Progenitor cell of endocrine pancreas (in vitro differentiated cells): Measurements from ENCODE around the gene SPAG5. TPM values are rescaled to one million over a fixed set of nuclear protein-coding genes. Genes with fewer than 3 reads are reported as not detected.

ENCODE experiments used
- DNase-seq: peaks from one replicate; pipeline ENCODE4 v3.0.0; 2021; ENCODE audit warnings: low spot score; ENCODE audit not compliant: unreplicated experiment
- H3K27ac Mint-ChIP-seq: 2 replicates; pipeline ENCODE4 v1.8.0; 2021; ENCODE audit warnings: mild to moderate bottlenecking, moderate library complexity, mixed read lengths
- H3K27me3 Mint-ChIP-seq: 2 replicates; pipeline ENCODE4 v1.8.0; 2021; ENCODE audit warnings: mixed read lengths
- H3K36me3 Mint-ChIP-seq: 2 replicates; pipeline ENCODE4 v1.8.0; 2022; ENCODE audit warnings: mixed read lengths; ENCODE audit not compliant: insufficient read depth
- H3K4me1 Mint-ChIP-seq: 2 replicates; pipeline ENCODE4 v1.8.0; 2021; ENCODE audit warnings: low read depth, mixed read lengths
- H3K4me3 Mint-ChIP-seq: 2 replicates; pipeline ENCODE4 v1.8.0; 2021; ENCODE audit warnings: low read depth, mild to moderate bottlenecking, moderate library complexity, mixed read lengths
- H3K9me3 Mint-ChIP-seq: 2 replicates; pipeline ENCODE4 v1.8.0; 2021; ENCODE audit warnings: low read depth, mixed read lengths
- total RNA-seq: library from RNA; stranded (reverse); gene quantifications from 2 replicates; pipeline ENCODE4 v1.2.1, GENCODE V29; 2021
- TF ChIP-seq, protein P1 (sequence below): fragments of 200-600 bp; sonication (generic); IDR thresholded peaks from one replicate; pipeline ENCODE4 v1.5.0; 2021; ENCODE audit warnings: antibody characterized with exemption, mild to moderate bottlenecking; ENCODE audit not compliant: unreplicated experiment

SPAG5 gene
- total RNA-seq, 1 donor from 2014 or later = 69.4 TPM

DNA sequence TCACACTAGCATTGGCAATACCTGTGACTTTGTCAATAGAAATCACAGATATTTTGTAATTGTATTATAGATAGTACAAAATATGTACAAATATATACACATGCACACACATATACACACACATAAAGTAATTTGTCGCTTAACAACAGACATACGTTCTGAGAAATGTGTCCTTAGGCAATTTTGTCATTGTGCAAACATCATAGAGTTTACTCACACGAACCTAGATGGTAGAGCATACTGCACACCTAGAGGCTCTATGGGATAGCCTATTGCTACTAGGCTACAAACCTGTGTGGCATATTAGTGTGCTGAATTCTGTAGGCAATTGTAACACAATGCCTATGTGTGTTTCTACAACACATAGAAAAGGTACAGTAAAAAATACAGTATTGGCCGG, 57.4 kb downstream of the SPAG5 start:
- DNase-seq = no peak
- peaks cover 10% of the 10 kb centered on the region for H3K27me3 Mint-ChIP-seq
- H3K4me1 Mint-ChIP-seq = no peaks in the 10 kb centered on the region
- H3K9me3 Mint-ChIP-seq = no peaks in the 10 kb centered on the region
- no peaks in the 10 kb centered on the region for H3K36me3 Mint-ChIP-seq
- H3K4me3 Mint-ChIP-seq = no peak overlapping the region
- no peak overlapping the region for H3K27ac Mint-ChIP-seq
- TF ChIP-seq, protein P1, sequence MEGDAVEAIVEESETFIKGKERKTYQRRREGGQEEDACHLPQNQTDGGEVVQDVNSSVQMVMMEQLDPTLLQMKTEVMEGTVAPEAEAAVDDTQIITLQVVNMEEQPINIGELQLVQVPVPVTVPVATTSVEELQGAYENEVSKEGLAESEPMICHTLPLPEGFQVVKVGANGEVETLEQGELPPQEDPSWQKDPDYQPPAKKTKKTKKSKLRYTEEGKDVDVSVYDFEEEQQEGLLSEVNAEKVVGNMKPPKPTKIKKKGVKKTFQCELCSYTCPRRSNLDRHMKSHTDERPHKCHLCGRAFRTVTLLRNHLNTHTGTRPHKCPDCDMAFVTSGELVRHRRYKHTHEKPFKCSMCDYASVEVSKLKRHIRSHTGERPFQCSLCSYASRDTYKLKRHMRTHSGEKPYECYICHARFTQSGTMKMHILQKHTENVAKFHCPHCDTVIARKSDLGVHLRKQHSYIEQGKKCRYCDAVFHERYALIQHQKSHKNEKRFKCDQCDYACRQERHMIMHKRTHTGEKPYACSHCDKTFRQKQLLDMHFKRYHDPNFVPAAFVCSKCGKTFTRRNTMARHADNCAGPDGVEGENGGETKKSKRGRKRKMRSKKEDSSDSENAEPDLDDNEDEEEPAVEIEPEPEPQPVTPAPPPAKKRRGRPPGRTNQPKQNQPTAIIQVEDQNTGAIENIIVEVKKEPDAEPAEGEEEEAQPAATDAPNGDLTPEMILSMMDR = no peak

DNA sequence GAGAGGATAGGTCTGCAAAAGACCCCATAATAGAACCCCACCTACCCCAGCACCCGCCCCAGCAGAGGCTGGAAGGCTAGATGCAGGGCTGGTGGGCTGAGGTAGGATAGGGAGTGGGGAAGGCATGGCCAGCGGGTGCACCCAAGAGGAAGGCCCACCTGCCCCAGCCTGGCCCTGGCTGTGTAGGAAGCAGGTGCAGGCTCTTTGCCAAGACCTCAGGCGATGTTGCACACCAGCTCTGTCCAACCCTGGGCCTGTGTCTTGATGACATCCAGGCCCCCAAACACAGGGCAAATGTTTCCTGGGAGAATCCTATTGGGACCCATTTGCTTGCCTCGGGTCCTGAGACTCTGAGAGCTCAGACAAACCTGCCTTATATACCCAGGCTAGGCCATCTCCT, 58.6 kb downstream of the SPAG5 start:
- Mint-ChIP-seq H3K27ac (no peak overlapping the region), H3K4me1 (no peaks in the 10 kb centered on the region), H3K4me3 (no peak overlapping the region), H3K36me3 (no peaks in the 10 kb centered on the region), H3K9me3 (no peaks in the 10 kb centered on the region), H3K27me3 (peaks cover 10% of the 10 kb centered on the region)
- TF ChIP-seq, protein P1 = no peak
- DNase-seq = no peak

DNA sequence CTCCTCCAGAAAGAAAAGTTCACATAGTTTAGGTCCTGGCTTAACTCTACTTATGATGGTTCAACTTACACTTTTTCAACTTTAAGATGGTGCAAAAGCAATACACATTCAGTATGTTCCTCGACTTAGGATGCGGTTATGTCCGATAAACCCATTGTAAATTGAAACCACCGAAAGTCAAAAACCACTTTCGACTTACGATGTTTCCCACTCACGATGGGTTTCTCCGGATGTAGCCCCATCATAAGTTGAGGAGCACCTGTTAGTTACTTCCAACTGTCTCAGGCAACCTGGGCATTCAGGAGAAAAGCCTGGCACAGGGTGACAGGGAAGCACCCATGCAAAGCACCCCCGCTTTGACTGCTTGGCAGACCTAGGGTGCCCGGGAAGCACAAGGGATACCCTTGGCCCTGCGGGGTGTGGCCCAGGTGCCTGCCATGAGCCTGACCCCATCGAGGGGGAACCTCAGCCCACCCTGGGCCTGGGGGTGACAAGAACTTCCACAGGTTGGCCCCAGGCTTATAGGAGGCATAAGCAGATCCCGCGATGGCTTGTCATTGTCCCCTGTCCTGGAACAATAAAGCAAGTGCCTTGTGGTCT, 60.4 kb downstream of the SPAG5 start:
- DNase-seq = no peak

DNA sequence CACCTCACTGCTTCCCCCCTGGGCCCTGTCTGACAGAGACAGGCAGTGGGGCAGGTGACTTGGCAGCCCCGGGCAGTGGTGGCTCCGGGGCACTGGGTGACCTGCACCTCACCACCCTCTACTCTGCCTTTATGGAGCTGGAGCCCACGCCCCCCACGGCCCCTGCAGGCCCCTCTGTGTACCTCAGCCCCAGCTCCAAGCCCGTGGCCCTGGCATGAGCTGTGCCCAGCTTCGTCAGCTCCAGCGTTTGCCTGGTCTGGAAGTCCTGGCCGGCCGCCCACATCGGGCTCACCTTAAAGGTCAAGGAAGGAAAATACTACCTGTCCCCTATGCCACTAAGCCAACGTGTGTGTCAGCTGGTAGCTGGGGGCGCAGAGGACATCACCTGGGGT, 61.6 kb downstream of the SPAG5 start:
- no peak overlapping the region for H3K4me3 Mint-ChIP-seq
- H3K27ac Mint-ChIP-seq = no peak overlapping the region
- peaks cover 12% of the 10 kb centered on the region for H3K27me3 Mint-ChIP-seq
- no peak for DNase-seq
- no peaks in the 10 kb centered on the region for H3K4me1 Mint-ChIP-seq
- no peaks in the 10 kb centered on the region for H3K9me3 Mint-ChIP-seq
- no peaks in the 10 kb centered on the region for H3K36me3 Mint-ChIP-seq
- TF ChIP-seq, protein P1 = no peak

More for the DNA sequence above, 60.4 kb downstream of the SPAG5 start:
- TF ChIP-seq, protein P1 = no peak
- Mint-ChIP-seq H3K27ac (no peak overlapping the region), H3K4me3 (no peak overlapping the region), H3K4me1 (no peaks in the 10 kb centered on the region), H3K9me3 (no peaks in the 10 kb centered on the region), H3K27me3 (peaks cover 12% of the 10 kb centered on the region), H3K36me3 (no peaks in the 10 kb centered on the region)

DNA sequence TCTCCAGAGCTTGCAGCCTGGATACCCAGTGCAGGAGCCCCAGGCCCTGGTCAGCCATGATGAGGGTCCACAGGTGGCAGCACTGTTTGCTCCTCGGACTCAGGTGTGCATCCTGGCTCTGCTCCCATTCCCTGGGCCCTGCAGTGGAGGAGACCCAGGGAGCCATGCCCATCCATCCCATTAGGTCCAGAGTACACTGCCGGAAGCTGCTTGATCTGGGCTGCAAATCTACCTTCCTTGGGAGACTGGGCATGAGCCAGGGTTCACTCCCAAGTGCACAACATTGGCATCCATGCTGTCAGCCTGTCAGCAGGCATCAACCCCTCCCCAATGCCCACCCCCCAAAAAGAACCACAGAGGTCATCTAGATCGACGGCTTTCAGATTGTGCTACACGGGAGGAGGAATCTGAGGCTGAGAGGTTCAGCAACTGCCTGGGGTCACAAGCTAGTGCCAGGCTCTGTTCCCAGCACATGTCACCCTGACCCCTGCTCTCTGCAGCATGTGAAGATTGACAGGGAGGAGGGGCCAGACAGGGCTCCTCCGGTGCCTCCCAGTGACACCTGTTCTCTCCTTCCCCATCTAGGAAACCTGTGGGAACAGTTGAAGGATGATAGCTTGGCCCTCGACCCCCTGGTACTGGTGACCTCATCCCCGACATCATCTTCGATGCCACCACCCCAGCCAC, 62.1 kb downstream of the SPAG5 start:
- DNase-seq = no peak
- TF ChIP-seq, protein P1 = no peak
- H3K4me1 Mint-ChIP-seq = no peaks in the 10 kb centered on the region
- H3K9me3 Mint-ChIP-seq = no peaks in the 10 kb centered on the region
- H3K27me3 Mint-ChIP-seq = peaks cover 13% of the 10 kb centered on the region
- H3K36me3 Mint-ChIP-seq = no peaks in the 10 kb centered on the region
- no peak overlapping the region for H3K4me3 Mint-ChIP-seq
- H3K27ac Mint-ChIP-seq = no peak overlapping the region
